Right cardiac atrium (tissue), 5 donors: Measurements from ENCODE around the gene SELENOM. TPM values are rescaled to one million over a fixed set of nuclear protein-coding genes. Genes with fewer than 3 reads are reported as not detected.

ENCODE experiments used
- ATAC-seq, 2 donors: fragments of 200-7000 bp; cut with Tn5 transposase; one replicate each; pipeline versions ENCODE4 v1.8.0 to v1.9.1; 2020; ENCODE audit warnings: moderate library complexity in 2 of 2, mild to moderate bottlenecking in 1 of 2
- DNase-seq, 3 donors: peaks; one replicate each; pipeline ENCODE4 v3.0.0-alpha.2; 2020
- H3K27ac ChIP-seq: one replicate; pipeline ENCODE4 v1.5.1; 2013; ENCODE audit warnings: mild to moderate bottlenecking, low read length, control low read depth, moderate library complexity
- H3K27me3 ChIP-seq: one replicate; pipeline ENCODE4 v1.6.1; 2013; ENCODE audit not compliant: control insufficient read depth, insufficient read depth
- H3K4me1 ChIP-seq: one replicate; pipeline ENCODE4 v1.6.1; 2013; ENCODE audit warnings: low read length; ENCODE audit not compliant: control insufficient read depth, insufficient read depth
- H3K4me3 ChIP-seq: one replicate; pipeline ENCODE4 v1.5.1; 2013; ENCODE audit warnings: low read length, control low read depth
- H3K9me3 ChIP-seq: one replicate; pipeline ENCODE4 v1.6.1; 2013; ENCODE audit warnings: low read length; ENCODE audit not compliant: control insufficient read depth
- WGBS: extraction: QIAGEN DNeasy Blood & Tissue Kit; methylation state at CpG from one replicate; pipeline ENCODE4 v1.1.7; 2013; 5-methylcytosine and 5-hydroxymethylcytosine counted together
- intact Hi-C, 4 donors: fragments of 100-400 bp; cut with DNase I; formaldehyde crosslinking; loops; one replicate each; pipeline versions ENCODE4 v1.11.0 to v1.14.0; 2022 to 2023
- polyA plus RNA-seq: library from polyadenylated mRNA; stranded (reverse); fragments of 200-250 nt; gene quantifications from one replicate; pipeline ENCODE4 v1.2.3, GENCODE V29; 2013
- total RNA-seq, 4 donors: library from RNA; stranded (reverse); fragmentation: NEBNext Ultra II Directional; extraction: Animal tissue kit (Norgen Biotek cat#: 25700); gene quantifications; one replicate each; pipeline ENCODE4 v1.2.1, GENCODE V29; 2021
- donor health status: healthy with polysubstance abuse.
- donor health status: DM: no; HTN: yes; CAD: no.
- donor health status: DM: no; HTN: no; CAD: no.
- donor health status: DM: no; HTN: yes; CAD: no; lungs with severe emphysema.
- donor health status: DM: yes; HTN: yes; CAD: no.

SELENOM gene
- total and polyA plus RNA-seq, 5 donors = 167 to 219 (median 179) TPM

- Histone ChIP-seq H3K9me3 (no peaks in the 10 kb centered on the region), H3K4me3 (peak overlapping the region; percentile 55), H3K4me1 (peaks cover 7% of the 10 kb centered on the region), H3K27me3 (no peaks in the 10 kb centered on the region), H3K27ac (peak overlapping the region; percentile 82)
- peak; percentile 82 to 83 for ATAC-seq
- peak; percentile 94 to 98 (median 96) for DNase-seq
- intact Hi-C loops = loop anchor here (2.0 to 10.0 kb wide), 5 partner anchors 118 to 150 kb away; partner anchors contain the start of genes MORC2 (in 3 of the 4) and TUG1 (in 3 of the 4)
- under 1% methylated on average over 69 of the region's 69 CpGs for WGBS
These were observed 22.4 kb downstream of the SELENOM start for GRCh38 chr22:31084811-31085492.

- Histone ChIP-seq H3K4me1 (peaks cover 7% of the 10 kb centered on the region), H3K4me3 (peak overlapping the region; percentile 55), H3K27ac (peak overlapping the region; percentile 82), H3K27me3 (no peaks in the 10 kb centered on the region), H3K9me3 (no peaks in the 10 kb centered on the region)
- WGBS = 9% methylated on average over 18 of the region's 18 CpGs
- no peak for DNase-seq
- intact Hi-C loops = loop anchor here (2.0 to 10.0 kb wide), 5 partner anchors 117 to 151 kb away; partner anchors contain the start of genes MORC2 (in 3 of the 4) and TUG1 (in 3 of the 4)
- no peak for ATAC-seq
These were observed 23.2 kb downstream of the SELENOM start for GRCh38 chr22:31083923-31084810.

DNA sequence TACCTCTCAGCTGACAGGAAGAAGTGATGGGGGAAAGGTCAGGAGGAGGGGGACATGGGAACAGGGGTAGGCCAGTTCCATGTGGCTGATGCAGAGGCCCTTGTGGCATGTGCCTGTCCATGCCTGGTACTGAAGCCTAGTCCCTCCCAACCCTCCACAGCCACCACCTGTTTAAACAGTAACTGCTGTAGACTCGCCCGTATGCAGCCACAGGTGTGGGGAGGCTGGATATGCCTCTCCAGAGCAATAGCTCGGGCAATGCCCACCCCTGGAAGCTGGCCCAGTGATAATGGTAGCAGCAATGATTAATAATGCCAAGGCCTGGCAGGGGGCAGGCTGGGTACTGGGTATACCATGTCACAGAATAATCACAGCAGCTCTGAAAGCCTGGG lies 24.0 kb downstream of the SELENOM start:
- peak overlapping the region; percentile 74 for H3K4me3 ChIP-seq
- H3K27me3 ChIP-seq = no peaks in the 10 kb centered on the region
- intact Hi-C loops = loop anchor here (5.0 to 10.0 kb wide), 4 partner anchors 116 to 151 kb away; partner anchors contain the start of genes MORC2 (in 3 of the 4) and TUG1 (in 3 of the 4)
- WGBS = 49% methylated on average over 3 of the region's 3 CpGs
- peak overlapping the region; percentile 82 for H3K27ac ChIP-seq
- H3K4me1 ChIP-seq = peaks cover 7% of the 10 kb centered on the region
- no peaks in the 10 kb centered on the region for H3K9me3 ChIP-seq
- ATAC-seq (no peak), DNase-seq (peak in 2 of 3 donors; percentile 59)

DNA sequence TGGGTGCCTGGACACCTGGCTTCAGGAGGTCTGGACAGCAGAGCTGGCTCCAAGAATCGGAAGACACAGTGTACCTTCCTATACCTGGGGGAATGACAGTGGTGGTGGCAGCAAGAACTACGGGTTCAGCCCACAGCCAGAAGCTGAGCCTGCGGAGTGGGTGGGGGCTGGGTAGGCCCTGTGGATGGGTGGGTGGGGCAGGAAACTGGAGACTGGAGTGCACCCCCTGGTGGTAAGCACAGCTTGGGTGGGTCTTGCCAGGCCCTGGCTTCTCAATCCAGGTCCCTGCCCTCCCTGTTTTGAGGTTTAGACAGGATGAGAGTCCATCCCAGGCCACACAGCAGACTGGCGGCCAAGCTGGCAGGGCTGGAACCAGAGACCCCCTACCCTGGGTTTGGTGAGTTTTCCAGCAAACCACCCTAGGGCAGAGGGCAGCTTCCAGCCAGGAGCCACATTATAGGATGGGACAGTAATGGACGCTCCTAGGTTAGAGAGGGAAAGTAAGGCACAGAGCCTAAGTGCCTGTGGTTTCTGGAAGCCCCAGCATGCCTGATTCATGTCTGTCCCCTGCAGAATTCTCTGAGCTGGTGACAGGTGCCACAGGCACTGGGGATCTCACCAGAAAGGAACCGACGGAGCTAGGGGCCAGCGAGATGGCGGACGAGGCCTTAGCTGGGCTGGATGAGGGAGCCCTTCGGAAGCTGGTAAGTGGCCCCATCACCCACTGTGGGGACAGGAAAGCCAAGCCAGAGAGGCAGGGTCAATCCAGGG lies 24.6 kb downstream of the SELENOM start:
- H3K27me3 ChIP-seq = no peaks in the 10 kb centered on the region
- H3K4me1 ChIP-seq = peaks cover 7% of the 10 kb centered on the region
- peak overlapping the region; percentile 74 for H3K4me3 ChIP-seq
- WGBS = 55% methylated on average over 11 of the region's 11 CpGs
- H3K9me3 ChIP-seq = no peaks in the 10 kb centered on the region
- intact Hi-C loops = loop anchor here (5.0 to 10.0 kb wide), 4 partner anchors 115 to 152 kb away; partner anchors contain the start of genes MORC2 (in 3 of the 4) and TUG1 (in 3 of the 4)
- ATAC-seq (peak; percentile 1 to 28), DNase-seq (peak; percentile 83 to 89 (median 88))
- H3K27ac ChIP-seq = peak overlapping the region; percentile 71

DNA sequence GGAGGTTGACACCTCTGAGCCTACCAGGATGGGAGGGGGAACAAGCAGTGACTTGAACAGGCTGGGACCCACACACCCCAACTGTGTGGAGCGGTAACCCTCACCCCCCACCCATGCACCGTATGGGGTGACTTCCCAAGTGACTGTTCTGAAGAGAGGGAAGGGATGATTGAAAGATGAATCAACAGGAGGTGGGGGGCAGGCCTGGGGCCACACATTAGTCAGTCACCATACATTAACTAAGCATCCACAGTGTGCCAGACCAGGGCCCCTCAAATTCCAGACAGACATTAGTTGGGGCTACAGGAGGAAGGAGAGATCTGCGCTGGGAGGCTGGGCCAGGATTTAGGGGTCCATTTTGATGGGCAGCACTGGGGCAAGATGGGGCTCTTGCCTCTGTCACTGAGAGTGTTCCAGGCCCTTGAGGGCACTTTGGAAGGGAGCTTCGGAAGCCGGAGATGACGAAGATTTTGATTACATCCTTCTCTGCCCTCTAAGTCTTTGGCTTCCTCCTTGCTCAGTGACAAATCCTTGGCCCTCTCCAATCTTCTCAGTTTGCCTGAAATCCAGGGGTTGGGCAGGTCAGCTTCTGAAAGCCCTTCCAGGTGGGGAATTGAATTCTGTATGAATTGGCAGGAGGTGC lies 25.3 kb downstream of the SELENOM start:
- intact Hi-C loops = loop anchor here (5.0 to 10.0 kb wide), 4 partner anchors 115 to 153 kb away; partner anchors contain the start of genes MORC2 (in 3 of the 4) and TUG1 (in 3 of the 4)
- H3K9me3 ChIP-seq = no peaks in the 10 kb centered on the region
- ATAC-seq = no peak
- 30% methylated on average over 6 of the region's 6 CpGs for WGBS
- peak in 2 of 3 donors; percentile 29 to 51 for DNase-seq
- no peaks in the 10 kb centered on the region for H3K27me3 ChIP-seq
- H3K4me3 ChIP-seq = peak overlapping the region; percentile 74
- H3K27ac ChIP-seq = peak overlapping the region; percentile 71
- H3K4me1 ChIP-seq = peaks cover 7% of the 10 kb centered on the region

GRCh38 chr22:31080848-31081649 lies 26.3 kb downstream of the SELENOM start, which contains the start of gene SMTN:
Gene SMTN (plus strand): TSS chr22:31081318. CDS start chr22:31083259, 1,941 bp downstream.
- Histone ChIP-seq H3K4me3 (peak within 1 kb of the TSS; percentile 74), H3K9me3 (no peaks in the 10 kb centered on the region), H3K27ac (peak within 1 kb of the TSS; percentile 82), H3K27me3 (no peaks in the 10 kb centered on the region), H3K4me1 (peaks cover 7% of the 10 kb centered on the region)
- under 1% methylated on average over 63 of the region's 63 CpGs for WGBS
- peak; percentile 94 to 97 (median 97) for DNase-seq
- intact Hi-C loops = loop anchor here (5.0 to 10.0 kb wide), 4 partner anchors 114 to 154 kb away; partner anchors contain the start of genes MORC2 (in 3 of the 4) and TUG1 (in 3 of the 4)
- peak; percentile 81 to 82 for ATAC-seq

DNA sequence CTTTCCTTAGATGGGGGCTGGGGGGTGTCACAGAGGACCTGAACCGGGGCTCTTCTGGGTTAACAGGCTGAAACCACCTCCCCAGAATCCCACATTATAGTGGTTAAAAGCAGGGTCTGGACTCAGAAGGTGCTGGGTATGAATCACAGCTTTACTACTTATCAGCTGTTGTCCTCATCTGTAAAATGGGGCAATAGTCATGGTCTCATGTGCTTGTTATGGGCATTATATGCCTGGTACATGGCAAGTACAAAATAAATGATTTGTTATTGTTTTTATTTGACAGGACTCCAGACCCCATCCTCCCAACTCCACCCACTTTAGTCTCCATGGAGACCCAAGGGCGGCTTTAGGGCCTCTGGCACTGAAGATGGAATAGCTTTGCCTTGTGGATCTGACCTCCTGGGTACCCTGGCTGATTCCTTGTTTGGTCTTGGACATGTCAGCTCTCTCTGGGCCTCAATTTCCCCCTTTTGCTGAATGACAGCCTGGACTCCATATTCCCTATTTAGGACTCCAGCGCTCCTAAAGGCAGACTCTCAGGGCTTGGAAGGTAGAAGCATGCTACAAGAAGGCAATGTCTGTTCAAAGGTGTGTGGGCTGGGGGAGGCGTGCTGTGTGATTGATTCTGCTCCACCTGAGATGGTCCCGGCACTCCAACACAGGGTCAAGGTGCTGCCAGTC lies 27.1 kb downstream of the SELENOM start:
- peaks cover 7% of the 10 kb centered on the region for H3K4me1 ChIP-seq
- H3K9me3 ChIP-seq = no peaks in the 10 kb centered on the region
- 29% methylated on average over 5 of the region's 5 CpGs for WGBS
- H3K27me3 ChIP-seq = no peaks in the 10 kb centered on the region
- ATAC-seq (no peak), DNase-seq (peak in 1 of 3 donors; percentile 45)
- H3K27ac ChIP-seq = peak overlapping the region; percentile 82
- peak overlapping the region; percentile 74 for H3K4me3 ChIP-seq
- intact Hi-C loops = loop anchor here (5.0 to 10.0 kb wide), 4 partner anchors 113 to 154 kb away; partner anchors contain the start of genes MORC2 (in 3 of the 4) and TUG1 (in 3 of the 4)

DNA sequence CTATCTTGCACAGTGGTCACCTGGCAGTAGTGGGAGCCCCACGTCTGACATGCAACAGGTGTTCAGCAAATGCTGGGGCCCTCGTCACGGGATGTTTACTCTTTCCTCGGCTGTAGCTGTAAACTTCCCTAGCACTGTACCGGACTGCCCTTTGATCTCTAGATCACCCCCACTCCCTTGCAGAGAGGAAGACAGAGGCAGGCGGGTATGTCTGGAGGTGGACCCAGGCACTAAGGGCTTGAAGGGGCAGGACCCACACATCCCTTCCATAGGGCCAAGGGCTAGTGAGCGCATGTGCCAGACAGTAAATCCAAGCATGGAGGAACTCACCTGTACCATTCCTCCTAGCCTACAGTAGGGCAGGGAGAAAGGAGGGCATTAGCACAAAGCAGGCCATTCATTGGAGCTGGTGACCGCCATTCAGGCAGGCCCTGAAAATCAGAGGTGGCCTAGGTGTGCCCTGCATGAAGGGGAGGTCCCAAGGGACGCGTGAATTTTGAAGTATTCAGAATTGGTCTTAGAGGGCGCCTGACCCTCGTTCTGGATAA lies 28.2 kb downstream of the SELENOM start:
- H3K27ac ChIP-seq = no peak overlapping the region

More for the DNA sequence above, 28.2 kb downstream of the SELENOM start:
- intact Hi-C loops = no loop called here
- Histone ChIP-seq H3K4me1 (peaks cover 7% of the 10 kb centered on the region), H3K27me3 (no peaks in the 10 kb centered on the region), H3K9me3 (no peaks in the 10 kb centered on the region), H3K4me3 (no peak overlapping the region)
- ATAC-seq (no peak), DNase-seq (peak in 1 of 3 donors; percentile 43)
- WGBS = 91% methylated on average over 12 of the region's 12 CpGs
